ENCODE measurements around the gene RNF169. TPM values are rescaled to one million over a fixed set of nuclear protein-coding genes. Genes with fewer than 3 reads are reported as not detected.
"Not testable (repeated sequence)": the region's sequence is repeated elsewhere in the genome, so short reads cannot be mapped to it uniquely, and the experiment has no call there.

RNF169 gene
- polyA plus RNA-seq, 1 donor = 11.2 TPM

DNA sequence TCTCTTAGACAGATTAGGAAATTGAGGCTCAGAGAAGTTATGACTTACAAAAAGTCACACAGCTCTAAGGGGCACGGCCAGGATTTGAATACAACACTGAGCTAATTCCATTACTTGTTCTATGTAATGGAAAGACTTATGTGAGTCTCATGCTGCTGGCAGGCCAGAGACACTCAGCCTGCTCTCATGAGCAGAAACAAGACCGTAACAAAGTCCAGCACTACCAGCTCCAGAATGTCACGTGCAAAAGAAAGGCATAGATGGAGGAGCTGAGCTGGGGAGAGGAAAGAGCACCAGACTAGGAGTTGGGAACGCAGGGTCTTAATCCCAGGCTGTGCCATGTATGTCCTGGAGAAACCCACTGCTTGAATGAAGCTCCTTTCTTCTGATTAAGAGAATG lies 19.3 kb upstream of the RNF169 start:
- DNase-seq (ENCODE audit: low read depth) = no peak

DNA sequence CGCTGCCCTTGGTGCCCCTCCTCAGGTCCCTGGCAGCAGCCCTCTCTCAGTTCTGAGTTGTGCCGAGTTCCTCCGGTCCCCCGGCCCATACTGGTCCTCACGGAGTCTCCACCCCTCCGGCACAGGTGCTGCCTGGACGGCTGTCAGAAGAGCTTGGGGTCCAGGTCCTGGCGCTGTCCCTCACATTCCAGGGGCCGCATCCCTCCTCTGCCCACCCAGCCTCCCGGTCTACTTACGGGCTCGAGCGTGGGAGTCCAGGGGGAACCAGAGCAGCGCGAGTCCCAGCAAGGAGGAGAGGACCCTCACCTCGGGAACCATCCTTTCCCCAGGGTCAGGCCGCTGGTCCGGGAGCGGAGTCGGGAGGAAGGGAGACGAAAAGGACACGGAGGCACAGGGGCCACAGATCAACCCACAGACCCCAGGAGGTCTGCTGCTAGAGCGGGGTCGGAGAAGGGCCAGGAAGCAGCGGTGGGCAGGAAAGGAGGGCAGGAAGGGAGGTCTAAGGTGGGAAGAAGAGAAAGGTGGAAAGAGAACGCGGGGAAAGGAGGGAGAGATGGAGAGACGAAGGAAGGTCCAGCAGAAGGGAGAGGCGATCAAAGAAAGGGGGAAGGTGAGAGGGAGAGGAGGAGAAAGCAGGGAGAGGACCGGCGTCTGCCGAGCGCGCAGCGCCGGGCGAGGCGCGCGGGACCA lies 17.9 kb upstream of the RNF169 start:
- DNase-seq (ENCODE audit: low read depth) = no peak

GRCh38 chr11:74731301-74732094 lies 17.2 kb upstream of the RNF169 start, which contains the start of gene CHRDL2:
TSS of gene CHRDL2 (minus strand) at chr11:74731426. CDS start at chr11:74730888, 538 bp downstream.
- no peak for DNase-seq (ENCODE audit: low read depth)

DNA sequence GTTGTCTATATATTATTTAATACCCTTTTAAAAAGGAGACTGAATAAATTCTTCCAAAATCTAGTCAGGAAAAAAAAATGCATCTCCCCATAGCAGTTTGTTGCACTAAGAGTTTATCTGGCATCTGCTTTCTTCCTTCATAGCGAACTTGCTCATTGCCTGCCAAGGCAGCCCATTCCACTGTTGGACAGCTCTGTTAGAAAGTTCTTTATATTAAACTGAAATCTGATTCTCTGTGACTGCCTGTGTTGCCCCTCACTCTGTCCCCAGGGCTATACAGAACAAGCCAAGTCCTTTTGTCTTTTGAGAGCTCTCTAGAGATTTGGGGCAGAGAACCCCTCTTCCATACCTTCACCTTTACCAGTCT lies 14.1 kb upstream of the RNF169 start:
- DNase-seq (ENCODE audit: low read depth) = no peak

DNA sequence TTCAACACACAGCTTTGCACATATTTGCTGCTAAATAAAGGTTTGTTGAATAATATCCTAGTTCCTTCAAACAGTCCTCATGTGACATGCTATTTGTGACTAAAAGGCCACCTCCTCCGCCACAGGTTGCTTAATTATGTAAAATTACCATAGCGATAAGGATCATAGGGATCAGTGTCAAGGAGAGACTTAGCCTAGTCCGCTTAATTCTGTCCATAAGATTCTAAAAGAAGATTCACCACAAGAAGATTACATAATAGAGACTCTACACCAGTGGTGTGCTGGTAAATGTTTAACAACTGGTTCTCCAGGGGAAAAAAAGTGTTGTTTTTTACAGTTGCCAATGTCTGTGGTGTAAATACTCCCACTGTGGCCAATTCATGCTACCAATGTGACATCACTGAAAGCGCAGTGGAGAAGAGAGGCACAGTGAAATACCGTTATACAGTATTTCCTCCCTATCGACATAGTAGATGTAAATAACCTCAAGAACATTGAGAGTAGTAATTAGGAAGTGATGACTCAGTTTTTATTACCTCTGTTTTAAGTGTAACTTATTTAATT lies 13.2 kb upstream of the RNF169 start:
- DNase-seq (ENCODE audit: low read depth) = no peak

DNA sequence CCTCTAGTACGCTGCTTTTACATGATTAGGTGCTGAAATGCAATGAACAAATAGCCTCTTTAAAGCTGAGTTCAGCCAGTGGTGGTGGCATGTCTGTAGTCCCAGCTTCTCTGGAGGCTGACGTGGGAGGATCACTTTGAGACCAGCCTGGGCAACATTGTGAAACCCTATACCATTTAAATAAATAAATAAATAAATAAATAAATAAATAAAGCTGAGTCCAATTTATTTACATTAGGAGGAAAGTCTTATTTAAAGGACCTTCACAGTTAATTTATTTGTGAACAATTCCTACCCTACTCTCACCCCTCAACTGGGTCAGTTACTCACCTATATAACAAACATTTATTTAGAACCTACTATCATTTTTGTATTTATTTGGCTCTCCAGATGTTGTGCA lies 12.6 kb upstream of the RNF169 start:
- no peak for DNase-seq (ENCODE audit: low read depth)

DNA sequence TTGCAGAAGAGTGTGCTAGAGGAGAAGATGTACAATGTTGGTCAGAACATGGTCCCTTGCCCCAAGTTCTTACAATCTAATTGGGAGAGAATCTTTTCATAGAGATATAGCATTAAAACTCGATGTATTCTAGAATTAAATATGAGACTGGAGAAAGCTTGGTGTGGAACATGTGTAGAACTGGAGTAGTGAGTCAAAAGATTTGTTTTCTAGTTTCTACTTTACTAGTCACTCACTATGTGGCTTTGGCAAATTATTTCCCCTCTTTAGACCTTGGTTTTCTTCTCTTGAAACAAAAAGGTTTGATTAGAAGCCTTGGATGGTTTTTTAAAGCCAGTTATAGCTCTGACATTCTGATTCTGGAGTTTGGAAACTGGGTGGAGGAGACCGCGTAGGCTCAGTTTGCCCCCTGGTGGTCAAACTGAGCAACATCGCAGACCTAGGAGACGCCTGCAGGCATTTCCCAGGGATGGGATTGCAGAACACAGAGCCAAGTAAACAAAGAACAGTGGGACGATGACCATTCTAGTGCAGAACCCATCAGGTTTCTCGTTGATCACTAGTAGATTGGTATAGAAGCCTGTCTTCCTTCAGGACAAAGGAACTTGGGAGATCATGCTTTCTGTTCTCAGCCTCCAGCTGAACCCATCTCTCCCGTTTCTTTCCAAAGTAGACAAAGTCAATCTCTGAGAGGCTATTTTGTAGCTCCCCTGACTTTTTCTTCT lies 8.9 kb upstream of the RNF169 start:
- DNase-seq (ENCODE audit: low read depth) = no peak

GRCh38 chr11:74742070-74742469 lies 6.6 kb upstream of the RNF169 start:
- no peak for DNase-seq (ENCODE audit: low read depth)

DNA sequence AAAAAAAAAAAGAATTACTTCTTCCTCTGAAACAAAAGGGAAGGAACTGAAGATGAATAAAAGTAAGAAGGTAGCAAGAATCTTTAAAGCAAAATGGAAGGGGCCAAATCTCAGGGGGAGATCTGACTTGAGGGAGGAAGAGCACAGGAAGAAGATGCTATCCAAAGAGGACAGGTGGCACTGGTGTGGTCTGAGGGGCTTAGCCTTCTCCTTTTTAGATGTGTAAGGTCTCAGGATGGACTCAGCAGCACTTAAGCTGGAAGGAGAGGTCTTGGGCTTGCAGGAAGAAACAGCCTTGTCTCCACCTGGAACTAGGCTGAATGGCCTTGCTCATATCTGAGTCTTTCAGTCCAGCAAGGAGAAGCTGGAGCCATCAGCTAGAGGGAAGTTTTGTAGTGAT lies 5.0 kb upstream of the RNF169 start:
- no peak for DNase-seq (ENCODE audit: low read depth)

- no peak for DNase-seq (ENCODE audit: low read depth)
Measured at GRCh38 chr11:74744277-74744676, 4.4 kb upstream of the RNF169 start.

DNA sequence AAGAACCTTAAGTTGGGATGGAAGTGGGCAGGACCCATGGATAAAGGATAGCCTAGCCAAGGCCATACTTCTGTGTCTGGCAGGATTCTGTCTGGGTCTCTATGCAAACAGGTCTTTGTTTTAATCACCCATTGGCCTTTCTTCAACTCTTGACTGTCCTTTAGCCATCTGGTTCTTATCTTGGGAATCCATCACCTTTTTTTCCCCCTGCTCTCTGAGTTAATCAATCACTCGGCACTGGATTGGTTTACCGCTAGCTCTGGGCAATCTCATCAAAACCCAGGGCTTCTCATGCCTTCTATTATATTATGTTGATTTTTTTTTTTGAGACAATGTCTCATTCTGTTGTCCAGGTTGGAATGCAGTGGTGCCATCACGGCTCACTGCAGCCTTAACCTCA lies 1.8 kb upstream of the RNF169 start:
- DNase-seq (ENCODE audit: low read depth) = no peak

DNA sequence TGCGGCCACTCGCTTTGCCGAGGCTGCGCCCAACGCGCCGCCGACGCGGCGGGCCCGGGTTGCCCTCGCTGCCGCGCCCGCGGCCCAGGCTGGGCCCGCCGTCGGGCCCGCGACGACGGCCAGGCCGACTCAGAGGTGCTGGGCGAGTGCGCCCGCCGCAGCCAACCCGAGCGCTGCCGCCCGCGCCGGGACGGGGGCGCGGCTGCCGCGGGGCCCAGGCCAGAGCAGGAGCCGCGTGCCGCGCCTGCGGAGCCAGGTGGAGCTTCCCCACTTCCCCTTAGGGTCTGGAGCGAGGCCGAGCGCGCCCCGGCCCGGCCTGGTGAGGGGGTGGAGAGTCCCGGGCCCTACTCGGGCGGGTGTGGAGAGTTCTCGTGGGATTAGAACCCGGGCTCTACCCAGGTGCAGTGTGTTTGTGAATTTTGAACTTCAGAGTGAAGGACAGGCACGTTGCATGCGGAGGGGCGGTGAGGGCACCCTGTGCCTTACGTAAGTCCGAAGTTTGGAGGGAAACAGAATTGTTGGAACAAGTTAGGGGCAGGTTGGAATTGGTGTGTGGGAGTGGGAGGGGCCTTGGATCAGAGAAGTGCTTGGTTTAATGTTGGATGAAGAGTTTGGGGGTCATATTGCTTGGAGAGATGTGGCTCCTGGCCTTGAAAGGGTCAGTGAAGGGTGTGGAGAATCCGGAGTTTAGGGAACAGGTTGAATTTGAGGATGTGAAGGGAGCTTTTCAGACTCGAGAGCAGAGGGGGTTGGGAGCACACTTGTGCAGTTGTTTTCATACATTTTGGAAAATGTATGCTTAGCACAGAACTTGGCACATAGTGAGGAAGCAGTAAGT lies 697 bp downstream of the RNF169 start:
- DNase-seq (ENCODE audit: low read depth) = no peak

GRCh38 chr11:74749965-74750296 lies 1.3 kb downstream of the RNF169 start:
- DNase-seq (ENCODE audit: low read depth) = no peak

DNA sequence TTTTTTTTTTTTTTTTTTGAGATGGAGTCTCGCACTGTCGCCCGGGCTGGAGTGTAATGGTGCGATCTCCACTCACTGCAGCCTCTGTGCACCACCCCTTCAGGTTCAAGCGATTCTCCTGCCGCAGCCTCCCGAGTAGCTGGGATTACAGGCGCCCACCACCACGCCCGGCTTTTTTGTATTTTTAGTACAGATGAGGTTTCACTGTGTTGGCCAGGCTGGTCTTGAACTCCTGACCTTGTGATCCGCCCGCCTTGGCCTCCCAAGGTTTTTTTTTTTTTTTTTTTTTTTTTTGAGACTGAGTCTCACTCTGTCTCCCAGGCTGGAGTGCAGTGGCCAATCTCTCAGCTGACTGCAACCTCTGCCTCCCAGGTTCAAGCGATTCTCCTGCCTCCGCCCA lies 1.9 kb downstream of the RNF169 start:
- DNase-seq (ENCODE audit: low read depth) = not testable (repeated sequence)

DNA sequence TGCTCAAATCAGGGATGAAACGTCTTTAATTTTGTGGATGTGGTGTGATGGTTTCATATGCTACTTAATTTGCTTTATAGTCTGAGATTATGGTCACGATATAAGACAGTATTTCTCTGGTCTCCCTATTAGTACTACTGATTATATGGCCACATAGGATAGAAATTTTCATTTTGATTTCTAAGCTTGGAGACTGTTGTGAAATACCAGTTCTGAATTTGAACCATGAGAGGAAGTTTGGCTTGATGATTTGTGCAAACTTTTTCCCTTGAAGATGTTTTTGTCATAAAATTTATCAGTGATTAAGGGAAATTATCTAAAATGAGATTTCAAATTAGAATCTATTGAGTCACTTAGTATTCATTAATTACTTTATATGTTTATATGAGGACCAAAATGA lies 2.7 kb downstream of the RNF169 start:
- no peak for DNase-seq (ENCODE audit: low read depth)

DNA sequence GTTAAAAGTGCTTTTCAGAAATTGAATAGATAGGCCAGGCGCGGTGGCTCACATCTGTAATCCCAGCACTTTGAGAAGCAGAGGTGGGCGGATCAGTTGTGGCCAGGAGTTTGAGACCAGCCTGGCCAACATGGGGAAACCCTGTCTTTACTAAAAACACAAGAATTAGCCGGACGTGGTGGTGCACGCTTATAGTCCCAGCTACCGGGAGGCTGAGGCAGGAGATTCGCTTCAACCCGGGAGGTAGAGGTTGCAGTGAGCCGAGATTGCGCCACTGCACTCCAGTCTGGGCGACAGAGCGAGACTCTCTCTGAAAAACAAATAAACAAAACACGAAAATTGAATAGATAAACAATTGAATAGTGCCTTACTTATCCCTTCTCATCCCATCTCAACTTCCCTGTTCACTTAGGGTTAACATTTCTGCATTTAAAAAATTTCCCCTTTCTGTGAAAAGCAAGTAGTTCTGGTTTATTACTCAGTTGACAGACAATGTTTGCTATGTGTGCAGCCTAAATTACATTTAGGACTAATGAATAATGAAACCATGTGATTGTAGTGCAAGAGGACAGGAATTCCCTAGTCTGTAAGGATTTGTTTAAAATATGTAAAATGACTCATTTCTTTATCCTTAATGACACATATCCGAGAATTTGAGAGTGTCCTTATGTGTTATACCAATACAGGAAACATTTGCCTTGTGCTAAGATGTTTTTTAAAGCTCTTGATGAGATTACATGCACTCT lies 6.0 kb downstream of the RNF169 start:
- DNase-seq (ENCODE audit: low read depth) = no peak

- no peak for DNase-seq (ENCODE audit: low read depth)
Measured at GRCh38 chr11:74755395-74755995, 6.8 kb downstream of the RNF169 start.

GRCh38 chr11:74756571-74756970 lies 7.9 kb downstream of the RNF169 start:
- DNase-seq (ENCODE audit: low read depth) = no peak

DNA sequence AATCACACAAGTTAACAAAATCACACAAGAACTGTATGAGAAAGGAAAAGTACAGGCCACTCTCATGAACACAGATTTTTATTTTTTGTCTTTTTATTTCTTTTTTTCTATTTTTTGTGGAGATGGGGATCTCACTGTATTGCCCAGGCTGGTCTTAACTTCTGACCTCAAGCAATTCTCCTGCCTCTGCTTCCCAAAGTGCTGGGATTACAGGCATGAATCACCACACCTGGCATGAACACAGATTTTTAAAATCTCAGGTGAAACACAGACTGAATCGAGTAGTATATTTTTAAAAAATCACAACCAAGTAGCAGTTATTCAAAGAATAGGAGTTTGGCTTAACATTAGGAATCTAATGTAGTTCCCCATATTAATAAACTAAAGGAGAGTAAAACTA lies 18.3 kb downstream of the RNF169 start:
- no peak for DNase-seq (ENCODE audit: low read depth)

GRCh38 chr11:74768172-74768651 lies 19.6 kb downstream of the RNF169 start:
- DNase-seq (ENCODE audit: low read depth) = not testable (repeated sequence)

All from forelimb muscle (tissue), 1 donor.